ENCODE measurements around the gene TMA16.

The TMA16 gene

GRCh38 chr4:163565226-163566135 lies 71.0 kb downstream of the TMA16 start:
- no peak for DNase-seq

GRCh38 chr4:163566257-163566796 lies 71.8 kb downstream of the TMA16 start:
- DNase-seq, result no peak

DNA sequence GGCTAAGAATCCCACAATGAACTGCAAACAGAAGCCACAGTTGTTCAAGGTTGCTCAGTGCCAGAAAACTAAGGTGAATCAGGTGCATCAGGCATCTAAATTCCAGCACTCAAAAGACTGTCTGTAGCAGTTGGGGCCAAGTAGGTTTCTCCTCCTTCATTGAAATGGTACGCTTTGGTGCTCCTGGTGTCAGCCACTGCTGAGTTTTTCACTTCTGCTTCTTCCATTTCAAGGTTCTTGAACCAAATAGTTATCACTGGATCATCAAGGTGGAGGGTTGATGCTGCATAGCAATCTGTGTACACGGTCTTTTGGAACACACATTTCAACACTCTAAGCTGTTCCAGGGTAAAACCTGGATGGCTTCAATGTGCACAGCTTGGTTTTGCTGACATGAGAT lies 74.4 kb downstream of the TMA16 start:
- no peak for DNase-seq
